HCT116 (cell line): Measurements from ENCODE around the gene AACS.

Experiments
- EGR1 ChIP-seq: IDR thresholded peaks from 2 replicates; pipeline ENCODE4 v1.6.1; 2012; ENCODE audit warnings: low read depth
- EZH2 ChIP-seq: fragments of 200-600 bp; sonication (generic); IDR thresholded peaks from 2 replicates; pipeline ENCODE4 v1.6.1; 2017; ENCODE audit warnings: antibody characterized with exemption, mixed run types
- POLR2A ChIP-seq: IDR thresholded peaks from 2 replicates; pipeline ENCODE4 v1.7.0; 2011; ENCODE audit warnings: borderline replicate concordance; ENCODE audit not compliant: insufficient read depth, insufficient read length; ENCODE audit errors: extremely low read depth
- POLR2AphosphoS5 ChIP-seq: IDR thresholded peaks from 2 replicates; pipeline ENCODE4 v1.6.1; 2011; ENCODE audit warnings: mild to moderate bottlenecking, low read depth, low read length, moderate library complexity
- RAD21 ChIP-seq: IDR thresholded peaks from 2 replicates; pipeline ENCODE4 v1.6.1; 2012; ENCODE audit warnings: low read depth, mild to moderate bottlenecking
- SIN3A ChIP-seq: IDR thresholded peaks from 2 replicates; pipeline ENCODE4 v1.6.1; 2012; ENCODE audit warnings: low read depth
- ZNF274 ChIP-seq: fragments of 200-500 bp; sonication (Bioruptor generic); IDR thresholded peaks from 2 replicates; pipeline ENCODE4 v1.6.1; 2014; ENCODE audit warnings: mild to moderate bottlenecking, low read depth, low read length, inconsistent platforms
- TF ChIP-seq, protein P1 (sequence below), 3 experiments: fragments of 200-600 bp in 1 of 3; sonication (generic) in 1 of 3; IDR thresholded peaks in 2 of 3; conservative IDR thresholded peaks in 1 of 3; 2 replicates each; pipeline ENCODE4 v1.5.1; 2012 to 2017; ENCODE audit warnings: low read depth in 2 of 3, low read length in 2 of 3, antibody characterized with exemption in 1 of 3, borderline replicate concordance in 1 of 3, control low read depth in 1 of 3, mild to moderate bottlenecking in 1 of 3, mixed read lengths in 1 of 3, mixed run types in 1 of 3, moderate library complexity in 1 of 3; ENCODE audit not compliant: insufficient read depth in 1 of 3
- TF ChIP-seq, protein P2 (sequence below): IDR thresholded peaks from 2 replicates; pipeline ENCODE4 v1.6.1; 2012; ENCODE audit warnings: low read depth
- TF ChIP-seq, protein P3 (sequence below): IDR thresholded peaks from 2 replicates; pipeline ENCODE4 v1.6.1; 2012

DNA sequence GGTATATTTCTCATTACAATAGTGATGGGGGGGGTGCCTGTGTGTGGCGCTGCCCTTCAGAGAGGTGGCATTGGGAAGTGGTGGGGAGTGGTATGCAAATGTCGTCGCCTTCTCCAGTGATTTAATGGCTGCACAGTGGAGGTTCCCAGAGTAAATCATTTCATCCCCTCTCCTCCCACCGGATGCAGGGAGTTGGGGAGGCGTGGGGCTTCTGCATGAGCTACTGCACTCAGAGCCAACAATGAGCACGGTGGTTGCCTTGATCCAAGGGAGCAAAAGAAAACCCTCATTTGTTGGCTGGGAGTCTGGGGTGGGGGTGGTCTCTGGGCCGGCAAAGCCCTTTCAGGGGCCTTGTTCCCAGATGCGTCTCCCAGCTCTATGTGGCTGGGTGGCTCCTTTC lies 124.3 kb downstream of the AACS start:
- TF ChIP-seq EZH2 (no peak), POLR2A (no peak), SIN3A (no peak), RAD21 (no peak), ZNF274 (no peak), EGR1 (no peak), POLR2AphosphoS5 (no peak)
- TF ChIP-seq, protein P1, sequence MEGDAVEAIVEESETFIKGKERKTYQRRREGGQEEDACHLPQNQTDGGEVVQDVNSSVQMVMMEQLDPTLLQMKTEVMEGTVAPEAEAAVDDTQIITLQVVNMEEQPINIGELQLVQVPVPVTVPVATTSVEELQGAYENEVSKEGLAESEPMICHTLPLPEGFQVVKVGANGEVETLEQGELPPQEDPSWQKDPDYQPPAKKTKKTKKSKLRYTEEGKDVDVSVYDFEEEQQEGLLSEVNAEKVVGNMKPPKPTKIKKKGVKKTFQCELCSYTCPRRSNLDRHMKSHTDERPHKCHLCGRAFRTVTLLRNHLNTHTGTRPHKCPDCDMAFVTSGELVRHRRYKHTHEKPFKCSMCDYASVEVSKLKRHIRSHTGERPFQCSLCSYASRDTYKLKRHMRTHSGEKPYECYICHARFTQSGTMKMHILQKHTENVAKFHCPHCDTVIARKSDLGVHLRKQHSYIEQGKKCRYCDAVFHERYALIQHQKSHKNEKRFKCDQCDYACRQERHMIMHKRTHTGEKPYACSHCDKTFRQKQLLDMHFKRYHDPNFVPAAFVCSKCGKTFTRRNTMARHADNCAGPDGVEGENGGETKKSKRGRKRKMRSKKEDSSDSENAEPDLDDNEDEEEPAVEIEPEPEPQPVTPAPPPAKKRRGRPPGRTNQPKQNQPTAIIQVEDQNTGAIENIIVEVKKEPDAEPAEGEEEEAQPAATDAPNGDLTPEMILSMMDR (IDR thresholded peaks at IDR 0.05 in 2 of 3, conservative IDR thresholded peaks at IDR 0.05 in 1 of 3; ENCODE audit: borderline replicate concordance in 1 of 3, insufficient read depth in 1 of 3, low read depth in 2 of 3, low read length in 2 of 3), result no peak
- TF ChIP-seq, protein P2, sequence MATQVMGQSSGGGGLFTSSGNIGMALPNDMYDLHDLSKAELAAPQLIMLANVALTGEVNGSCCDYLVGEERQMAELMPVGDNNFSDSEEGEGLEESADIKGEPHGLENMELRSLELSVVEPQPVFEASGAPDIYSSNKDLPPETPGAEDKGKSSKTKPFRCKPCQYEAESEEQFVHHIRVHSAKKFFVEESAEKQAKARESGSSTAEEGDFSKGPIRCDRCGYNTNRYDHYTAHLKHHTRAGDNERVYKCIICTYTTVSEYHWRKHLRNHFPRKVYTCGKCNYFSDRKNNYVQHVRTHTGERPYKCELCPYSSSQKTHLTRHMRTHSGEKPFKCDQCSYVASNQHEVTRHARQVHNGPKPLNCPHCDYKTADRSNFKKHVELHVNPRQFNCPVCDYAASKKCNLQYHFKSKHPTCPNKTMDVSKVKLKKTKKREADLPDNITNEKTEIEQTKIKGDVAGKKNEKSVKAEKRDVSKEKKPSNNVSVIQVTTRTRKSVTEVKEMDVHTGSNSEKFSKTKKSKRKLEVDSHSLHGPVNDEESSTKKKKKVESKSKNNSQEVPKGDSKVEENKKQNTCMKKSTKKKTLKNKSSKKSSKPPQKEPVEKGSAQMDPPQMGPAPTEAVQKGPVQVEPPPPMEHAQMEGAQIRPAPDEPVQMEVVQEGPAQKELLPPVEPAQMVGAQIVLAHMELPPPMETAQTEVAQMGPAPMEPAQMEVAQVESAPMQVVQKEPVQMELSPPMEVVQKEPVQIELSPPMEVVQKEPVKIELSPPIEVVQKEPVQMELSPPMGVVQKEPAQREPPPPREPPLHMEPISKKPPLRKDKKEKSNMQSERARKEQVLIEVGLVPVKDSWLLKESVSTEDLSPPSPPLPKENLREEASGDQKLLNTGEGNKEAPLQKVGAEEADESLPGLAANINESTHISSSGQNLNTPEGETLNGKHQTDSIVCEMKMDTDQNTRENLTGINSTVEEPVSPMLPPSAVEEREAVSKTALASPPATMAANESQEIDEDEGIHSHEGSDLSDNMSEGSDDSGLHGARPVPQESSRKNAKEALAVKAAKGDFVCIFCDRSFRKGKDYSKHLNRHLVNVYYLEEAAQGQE, result no peak
- TF ChIP-seq, protein P3, sequence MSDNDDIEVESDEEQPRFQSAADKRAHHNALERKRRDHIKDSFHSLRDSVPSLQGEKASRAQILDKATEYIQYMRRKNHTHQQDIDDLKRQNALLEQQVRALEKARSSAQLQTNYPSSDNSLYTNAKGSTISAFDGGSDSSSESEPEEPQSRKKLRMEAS, result no peak
